ENCODE results near the gene KRTAP1-3. TPM values are rescaled to one million over a fixed set of nuclear protein-coding genes. Genes with fewer than 3 reads are reported as not detected.

KRTAP1-3 gene
- polyA plus RNA-seq, 1 donor (not counting 4 experiments of a cell fraction or from before 2014, with no cell fraction given), result not detected

DNA sequence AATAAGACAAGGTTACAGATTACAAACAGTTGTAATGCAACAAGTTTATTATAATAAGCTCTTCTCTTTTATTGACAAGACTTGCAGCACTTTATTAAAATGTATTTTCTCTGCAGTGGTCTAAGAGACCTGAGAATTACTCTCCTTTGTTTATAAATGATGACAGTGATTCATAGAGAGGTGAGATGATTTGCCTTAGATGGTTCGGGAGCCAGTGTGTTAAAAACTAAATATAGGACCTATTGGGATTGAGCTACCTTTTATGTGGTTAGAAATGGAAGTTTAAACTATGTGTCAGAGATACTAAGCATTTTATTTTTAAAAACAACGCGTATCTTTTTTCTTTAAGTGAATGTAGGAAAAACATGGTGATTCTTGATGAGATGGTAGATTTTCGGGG lies 37.8 kb downstream of the KRTAP1-3 start:
- TF ChIP-seq, protein P1, sequence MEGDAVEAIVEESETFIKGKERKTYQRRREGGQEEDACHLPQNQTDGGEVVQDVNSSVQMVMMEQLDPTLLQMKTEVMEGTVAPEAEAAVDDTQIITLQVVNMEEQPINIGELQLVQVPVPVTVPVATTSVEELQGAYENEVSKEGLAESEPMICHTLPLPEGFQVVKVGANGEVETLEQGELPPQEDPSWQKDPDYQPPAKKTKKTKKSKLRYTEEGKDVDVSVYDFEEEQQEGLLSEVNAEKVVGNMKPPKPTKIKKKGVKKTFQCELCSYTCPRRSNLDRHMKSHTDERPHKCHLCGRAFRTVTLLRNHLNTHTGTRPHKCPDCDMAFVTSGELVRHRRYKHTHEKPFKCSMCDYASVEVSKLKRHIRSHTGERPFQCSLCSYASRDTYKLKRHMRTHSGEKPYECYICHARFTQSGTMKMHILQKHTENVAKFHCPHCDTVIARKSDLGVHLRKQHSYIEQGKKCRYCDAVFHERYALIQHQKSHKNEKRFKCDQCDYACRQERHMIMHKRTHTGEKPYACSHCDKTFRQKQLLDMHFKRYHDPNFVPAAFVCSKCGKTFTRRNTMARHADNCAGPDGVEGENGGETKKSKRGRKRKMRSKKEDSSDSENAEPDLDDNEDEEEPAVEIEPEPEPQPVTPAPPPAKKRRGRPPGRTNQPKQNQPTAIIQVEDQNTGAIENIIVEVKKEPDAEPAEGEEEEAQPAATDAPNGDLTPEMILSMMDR (optimal IDR thresholded peaks at IDR 0.05 in 1 of 3, IDR thresholded peaks at IDR 0.05 in 1 of 3, conservative IDR thresholded peaks at IDR 0.05 in 1 of 3; ENCODE audit: extremely low read depth in 1 of 3, insufficient read depth in 2 of 3, low read length in 3 of 3), result no peak
- no peak for TF ChIP-seq EZH2 (IDR thresholded peaks at IDR 0.05; ENCODE audit: low read length)

DNA sequence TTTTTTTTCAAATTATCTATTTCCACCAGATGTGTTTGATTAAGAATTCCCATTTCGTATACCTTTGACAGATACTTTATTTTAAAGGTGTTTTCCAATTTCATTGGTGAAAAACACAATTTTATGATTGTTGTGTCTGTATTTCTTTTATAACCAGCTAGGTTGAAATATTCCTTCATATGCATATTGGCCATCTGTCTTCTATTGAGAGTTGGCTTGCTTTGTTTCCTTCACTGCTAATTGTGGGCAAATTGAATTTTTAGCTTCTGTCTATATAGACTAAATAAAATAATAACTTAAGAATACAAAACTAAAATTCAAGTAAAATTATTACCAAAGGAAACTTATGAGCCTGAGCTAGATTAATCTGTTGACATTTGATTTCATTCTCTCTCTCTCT lies 39.6 kb downstream of the KRTAP1-3 start:
- Histone ChIP-seq H3K36me3 (ENCODE audit: control insufficient read depth in 2 of 2, extremely low read depth in 1 of 2, insufficient read depth in 2 of 2, low read length in 2 of 2) (no peaks in the 10 kb centered on the region), H3K27ac (ENCODE audit: control insufficient read depth, insufficient read depth, low read length) (no peak overlapping the region), H3K4me1 (ENCODE audit: control insufficient read depth, extremely low read depth, insufficient read depth, low read length) (no peaks in the 10 kb centered on the region), H3K9ac (ENCODE audit: control insufficient read depth, extremely low read depth, insufficient read depth, low read length) (no peak overlapping the region), H2AFZ (ENCODE audit: control insufficient read depth, low read length) (no peak overlapping the region), H3K9me1 (ENCODE audit: control insufficient read depth, extremely low read depth, insufficient read depth, low read length) (no peaks in the 10 kb centered on the region), H3K4me2 (ENCODE audit: control insufficient read depth, extremely low read depth, insufficient read depth, low read depth, low read length) (no peak overlapping the region), H4K20me1 (ENCODE audit: control insufficient read depth, extremely low read depth, insufficient read depth, low read length) (no peaks in the 10 kb centered on the region), H3K9me3 (ENCODE audit: control insufficient read depth, low read depth, low read length) (no peaks in the 10 kb centered on the region), H3K4me3 (ENCODE audit: control insufficient read depth in 2 of 3, extremely low read depth in 1 of 3, insufficient read depth in 2 of 3, low read depth in 1 of 3, low read length in 3 of 3) (no peak overlapping the region), H3K79me2 (ENCODE audit: control insufficient read depth, insufficient read depth, low read length) (no peaks in the 10 kb centered on the region), H3K27me3 (ENCODE audit: control insufficient read depth, extremely low read depth, insufficient read depth, low read length) (no peaks in the 10 kb centered on the region)
- no peak for FAIRE-seq
- dilution Hi-C loops (cut with MboI; ENCODE audit: extremely low pct_ligation_motif_present, low sequenced_read_pairs), result no loop called here
- TF ChIP-seq, protein P1 (optimal IDR thresholded peaks at IDR 0.05 in 1 of 3, IDR thresholded peaks at IDR 0.05 in 1 of 3, conservative IDR thresholded peaks at IDR 0.05 in 1 of 3; ENCODE audit: extremely low read depth in 1 of 3, insufficient read depth in 2 of 3, low read length in 3 of 3), result no peak
- no peak for TF ChIP-seq EZH2 (IDR thresholded peaks at IDR 0.05; ENCODE audit: low read length)
- DNase-seq (ENCODE audit: low read depth, low spot score), result no peak

More for the DNA sequence above, 37.8 kb downstream of the KRTAP1-3 start:
- no peak overlapping the region for H3K4me3 ChIP-seq (ENCODE audit: control insufficient read depth in 2 of 3, extremely low read depth in 1 of 3, insufficient read depth in 2 of 3, low read depth in 1 of 3, low read length in 3 of 3)
- no peaks in the 10 kb centered on the region for H4K20me1 ChIP-seq (ENCODE audit: control insufficient read depth, extremely low read depth, insufficient read depth, low read length)
- H3K4me2 ChIP-seq (ENCODE audit: control insufficient read depth, extremely low read depth, insufficient read depth, low read depth, low read length), result no peak overlapping the region
- FAIRE-seq, result no peak
- no peaks in the 10 kb centered on the region for H3K4me1 ChIP-seq (ENCODE audit: control insufficient read depth, extremely low read depth, insufficient read depth, low read length)
- no peaks in the 10 kb centered on the region for H3K36me3 ChIP-seq (ENCODE audit: control insufficient read depth in 2 of 2, extremely low read depth in 1 of 2, insufficient read depth in 2 of 2, low read length in 2 of 2)
- H2AFZ ChIP-seq (ENCODE audit: control insufficient read depth, low read length), result no peak overlapping the region
- no peaks in the 10 kb centered on the region for H3K9me1 ChIP-seq (ENCODE audit: control insufficient read depth, extremely low read depth, insufficient read depth, low read length)
- H3K27ac ChIP-seq (ENCODE audit: control insufficient read depth, insufficient read depth, low read length), result no peak overlapping the region
- dilution Hi-C loops (cut with MboI; ENCODE audit: extremely low pct_ligation_motif_present, low sequenced_read_pairs), result no loop called here
- H3K9me3 ChIP-seq (ENCODE audit: control insufficient read depth, low read depth, low read length), result no peaks in the 10 kb centered on the region
- no peak overlapping the region for H3K9ac ChIP-seq (ENCODE audit: control insufficient read depth, extremely low read depth, insufficient read depth, low read length)
- DNase-seq (ENCODE audit: low read depth, low spot score), result no peak
- no peaks in the 10 kb centered on the region for H3K79me2 ChIP-seq (ENCODE audit: control insufficient read depth, insufficient read depth, low read length)
- no peaks in the 10 kb centered on the region for H3K27me3 ChIP-seq (ENCODE audit: control insufficient read depth, extremely low read depth, insufficient read depth, low read length)

Data from keratinocyte (primary cell).